H1 (cell line): ENCODE data around the gene HTR6. TPM values are rescaled to one million over a fixed set of nuclear protein-coding genes. Genes with fewer than 3 reads are reported as not detected.

Experiments used
- ASH2L ChIP-seq: fragments of 200-600, 300-600 bp; sonication (generic); IDR thresholded peaks from one replicate; pipeline ENCODE4 v1.7.1; 2017; ENCODE audit warnings: low read length
- CBX8 ChIP-seq: fragments of 300-800, 300-1000 bp; sonication (generic); IDR thresholded peaks from 2 replicates; pipeline ENCODE4 v1.7.1; 2016; ENCODE audit warnings: low read depth, low read length, borderline replicate concordance
- CEBPB ChIP-seq: IDR thresholded peaks from 2 replicates; pipeline ENCODE4 v1.6.1; 2012; ENCODE audit warnings: low read depth, low read length
- GABPA ChIP-seq: IDR thresholded peaks from 2 replicates; pipeline ENCODE4 v1.6.1; 2011; ENCODE audit warnings: mild to moderate bottlenecking, low read length, moderate library complexity, borderline replicate concordance; ENCODE audit not compliant: insufficient read depth
- JUND ChIP-seq: IDR thresholded peaks from 2 replicates; pipeline ENCODE4 v1.6.1; 2011; ENCODE audit warnings: mild to moderate bottlenecking, improper control_type of control experiment, low read length
- KDM4A ChIP-seq: IDR thresholded peaks from one replicate; pipeline ENCODE4 v1.7.1; 2012; ENCODE audit warnings: low read depth, mild to moderate bottlenecking, moderate library complexity, low read length, inconsistent platforms; ENCODE audit not compliant: severe bottlenecking
- RBBP5 ChIP-seq: IDR thresholded peaks from 2 replicates; pipeline ENCODE4 v1.7.1; 2012; ENCODE audit warnings: low read depth, mild to moderate bottlenecking, inconsistent platforms, low read length, moderate library complexity, borderline replicate concordance
- RXRA ChIP-seq: IDR thresholded peaks from 2 replicates; pipeline ENCODE4 v1.6.1; 2011; ENCODE audit warnings: low read depth, mild to moderate bottlenecking, low read length, moderate library complexity; ENCODE audit not compliant: insufficient read depth
- SIN3A ChIP-seq, 2 experiments: IDR thresholded peaks in 1 of 2; conservative IDR thresholded peaks in 1 of 2; 2 replicates each; pipeline ENCODE4 v1.6.1; 2011 to 2012; ENCODE audit warnings: low read length in 2 of 2, improper control_type of control experiment in 1 of 2, low read depth in 1 of 2, mild to moderate bottlenecking in 1 of 2
- SIX5 ChIP-seq: IDR thresholded peaks from 2 replicates; pipeline ENCODE4 v1.6.1; 2011; ENCODE audit warnings: mild to moderate bottlenecking, low read depth, low read length
- SP1 ChIP-seq: IDR thresholded peaks from 2 replicates; pipeline ENCODE4 v1.6.1; 2011; ENCODE audit warnings: low read depth, low read length
- TCF12 ChIP-seq: IDR thresholded peaks from 2 replicates; pipeline ENCODE4 v1.6.1; 2011; ENCODE audit warnings: low read depth, mild to moderate bottlenecking, low read length
- TEAD4 ChIP-seq: IDR thresholded peaks from 2 replicates; pipeline ENCODE4 v1.6.1; 2012; ENCODE audit warnings: low read depth, low read length, inconsistent platforms, mixed read lengths
- polyA plus RNA-seq, 7 experiments: library from polyadenylated mRNA; depleted of rRNA in 3 of 7; stranded (reverse) in 5 of 7; unstranded in 2 of 7; fragments of >200 nt in 5 of 7; fragments of 200-250 nt in 2 of 7; gene quantifications; 1 replicate in 5 of 7; 2 replicates in 1 of 7; 4 replicates in 1 of 7; pipeline versions ENCODE4 v1.2.1 to v1.2.3, GENCODE V29; 2011 to 2013; ENCODE audit warnings: missing spikeins in 2 of 7, mixed read lengths in 2 of 7
- total RNA-seq: library from RNA; stranded (reverse); fragmentation: NEBNext Ultra II Directional; extraction: Animal tissue kit (Norgen Biotek cat#: 25700); gene quantifications from 2 replicates; pipeline ENCODE4 v1.2.1, GENCODE V29; 2021
- TF ChIP-seq, protein P1 (sequence below), 3 experiments: IDR thresholded peaks; 1 replicate in 2 of 3; 2 replicates in 1 of 3; pipeline versions ENCODE4 v1.5.1 to v1.6.1; 2011; ENCODE audit warnings: low read length in 3 of 3, mild to moderate bottlenecking in 3 of 3, inconsistent platforms in 2 of 3, low read depth in 1 of 3, moderate library complexity in 1 of 3; ENCODE audit not compliant: insufficient read depth in 1 of 3; ENCODE audit errors: control extremely low read depth in 1 of 3

Gene HTR6
- total and polyA plus RNA-seq, 2 of the 8 experiments (the other 6 are each of a cell fraction or from before 2014, with no cell fraction given), result 0.76 to 0.95 TPM

DNA sequence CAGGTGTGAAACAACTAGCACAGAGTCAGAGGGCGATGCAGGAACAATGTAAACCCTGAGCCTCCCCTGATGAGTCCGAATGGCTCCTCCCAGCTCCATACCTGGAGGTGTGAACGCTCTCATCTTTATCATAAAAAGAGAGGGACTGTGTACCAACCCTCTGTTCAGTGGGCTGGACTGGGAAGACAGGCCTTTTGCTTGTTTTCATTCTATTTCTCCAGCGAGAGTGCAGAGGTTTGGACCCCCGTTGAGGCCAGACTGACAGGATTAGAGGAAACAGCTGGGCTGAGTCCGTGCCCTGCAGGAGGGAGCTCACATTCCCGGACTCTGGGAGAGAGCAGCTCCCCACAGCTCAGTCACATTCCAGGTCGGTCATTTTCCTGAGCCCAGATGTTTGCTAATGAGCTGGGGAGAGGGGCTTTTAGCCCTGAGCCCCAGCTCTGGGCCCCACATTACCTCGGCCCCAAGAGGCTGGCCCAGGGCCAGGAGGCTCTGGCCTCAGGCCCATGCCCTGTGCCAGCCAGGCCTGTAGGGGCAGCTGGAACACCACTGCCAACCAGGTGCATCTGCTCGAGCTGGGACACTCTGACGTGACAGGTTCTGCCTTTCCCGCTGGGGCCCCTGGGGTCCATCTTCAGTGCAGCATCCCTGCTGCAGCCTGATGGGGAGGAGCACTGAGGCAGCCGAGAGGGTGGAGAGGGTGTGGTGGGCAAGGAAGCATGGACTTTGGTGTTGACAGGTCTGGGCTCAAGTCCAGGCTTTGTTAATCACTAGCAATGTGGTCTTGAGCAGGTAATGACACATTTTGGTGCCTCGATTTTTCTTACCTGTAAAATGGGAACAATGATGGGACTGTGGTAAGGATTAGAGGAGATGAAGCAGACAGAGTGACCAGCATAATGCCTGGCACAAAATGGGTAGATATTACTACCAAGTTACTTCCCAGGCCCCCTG is 24.0 kb upstream of the HTR6 start (continued):
- no peak for TF ChIP-seq CEBPB
- no peak for TF ChIP-seq SIX5
- TF ChIP-seq JUND, result no peak
- TF ChIP-seq ASH2L, result peak; percentile 32
- no peak for TF ChIP-seq SP1
- no peak for TF ChIP-seq KDM4A
- TF ChIP-seq RXRA, result 0 out of 2 replicates have a peak, but pooled peaks have one; percentile 14
- peak; percentile 92 for TF ChIP-seq TCF12
- 0 out of 2 replicates have a peak, but pooled peaks have one; percentile 31 for TF ChIP-seq RBBP5
- TF ChIP-seq SIN3A (conservative IDR thresholded peaks at IDR 0.05 in 1 of 2, IDR thresholded peaks at IDR 0.05 in 1 of 2; ENCODE audit: low read depth in 1 of 2, low read length in 2 of 2), result peak; percentile 93 to 98; a peak in 3 of 4 replicates
- TF ChIP-seq, protein P1, sequence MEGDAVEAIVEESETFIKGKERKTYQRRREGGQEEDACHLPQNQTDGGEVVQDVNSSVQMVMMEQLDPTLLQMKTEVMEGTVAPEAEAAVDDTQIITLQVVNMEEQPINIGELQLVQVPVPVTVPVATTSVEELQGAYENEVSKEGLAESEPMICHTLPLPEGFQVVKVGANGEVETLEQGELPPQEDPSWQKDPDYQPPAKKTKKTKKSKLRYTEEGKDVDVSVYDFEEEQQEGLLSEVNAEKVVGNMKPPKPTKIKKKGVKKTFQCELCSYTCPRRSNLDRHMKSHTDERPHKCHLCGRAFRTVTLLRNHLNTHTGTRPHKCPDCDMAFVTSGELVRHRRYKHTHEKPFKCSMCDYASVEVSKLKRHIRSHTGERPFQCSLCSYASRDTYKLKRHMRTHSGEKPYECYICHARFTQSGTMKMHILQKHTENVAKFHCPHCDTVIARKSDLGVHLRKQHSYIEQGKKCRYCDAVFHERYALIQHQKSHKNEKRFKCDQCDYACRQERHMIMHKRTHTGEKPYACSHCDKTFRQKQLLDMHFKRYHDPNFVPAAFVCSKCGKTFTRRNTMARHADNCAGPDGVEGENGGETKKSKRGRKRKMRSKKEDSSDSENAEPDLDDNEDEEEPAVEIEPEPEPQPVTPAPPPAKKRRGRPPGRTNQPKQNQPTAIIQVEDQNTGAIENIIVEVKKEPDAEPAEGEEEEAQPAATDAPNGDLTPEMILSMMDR (IDR thresholded peaks at IDR 0.05; ENCODE audit: control extremely low read depth in 1 of 3, insufficient read depth in 1 of 3, low read depth in 1 of 3, low read length in 3 of 3), result peak in 2 of 3 experiments; percentile 14 to 36; a peak in 2 of 4 replicates
- no peak for TF ChIP-seq CBX8
- 0 out of 2 replicates have a peak, but pooled peaks have one; percentile 15 for TF ChIP-seq GABPA
- peak; percentile 96 for TF ChIP-seq TEAD4
- TF ChIP-seq, all 59 proteins: peak for 13
